ENCODE results near the gene ZNF213. TPM values are rescaled to one million over a fixed set of nuclear protein-coding genes. Genes with fewer than 3 reads are reported as not detected.

ZNF213 gene
- total and polyA plus RNA-seq, 7 donors, result 7.9 to 19.1 (median 9.3) TPM

DNA sequence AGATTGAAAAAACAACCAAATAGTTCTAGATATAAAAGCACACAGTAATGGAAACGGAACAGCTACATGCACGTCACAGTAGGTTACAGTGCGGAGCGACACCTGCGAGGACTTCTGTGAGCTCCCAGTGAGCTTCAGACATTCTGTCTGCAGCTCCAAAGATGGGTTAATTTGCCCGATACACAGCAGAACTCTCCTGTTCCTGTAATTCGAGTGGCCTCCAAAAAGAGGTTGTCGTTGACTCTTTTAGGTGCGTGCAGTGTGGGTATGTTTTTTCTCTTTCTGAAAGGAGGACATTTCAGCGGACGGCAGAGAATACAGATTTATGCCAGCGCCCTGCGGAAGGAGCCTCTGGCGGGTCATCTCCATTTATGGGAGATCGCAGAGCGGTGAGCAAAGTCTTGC, 56.1 kb downstream of the ZNF213 start:
- peaks cover 5% of the 10 kb centered on the region for H3K4me1 ChIP-seq
- peaks cover 0 to 100% (median 60%) of the 10 kb centered on the region in 3 donors for H3K27me3 ChIP-seq (ENCODE audit: insufficient read depth in 3 of 3, low read length in 2 of 3)
- no peaks in the 10 kb centered on the region for H3K36me3 ChIP-seq (ENCODE audit: insufficient read depth in 1 of 2, low read depth in 1 of 2)
- intact Hi-C loops (cut with DNase I), result no loop called here
- H3K9me3 ChIP-seq, result no peaks in the 10 kb centered on the region
- WGBS, 3 donors, result 6 to 9% (median 8%) methylated on average over 16 of the region's 16 CpGs
- ATAC-seq (no peak), DNase-seq (no peak)
- no peak overlapping the region for H3K4me3 ChIP-seq
- H3K27ac ChIP-seq, result no peak overlapping the region
- TF ChIP-seq, protein P1, sequence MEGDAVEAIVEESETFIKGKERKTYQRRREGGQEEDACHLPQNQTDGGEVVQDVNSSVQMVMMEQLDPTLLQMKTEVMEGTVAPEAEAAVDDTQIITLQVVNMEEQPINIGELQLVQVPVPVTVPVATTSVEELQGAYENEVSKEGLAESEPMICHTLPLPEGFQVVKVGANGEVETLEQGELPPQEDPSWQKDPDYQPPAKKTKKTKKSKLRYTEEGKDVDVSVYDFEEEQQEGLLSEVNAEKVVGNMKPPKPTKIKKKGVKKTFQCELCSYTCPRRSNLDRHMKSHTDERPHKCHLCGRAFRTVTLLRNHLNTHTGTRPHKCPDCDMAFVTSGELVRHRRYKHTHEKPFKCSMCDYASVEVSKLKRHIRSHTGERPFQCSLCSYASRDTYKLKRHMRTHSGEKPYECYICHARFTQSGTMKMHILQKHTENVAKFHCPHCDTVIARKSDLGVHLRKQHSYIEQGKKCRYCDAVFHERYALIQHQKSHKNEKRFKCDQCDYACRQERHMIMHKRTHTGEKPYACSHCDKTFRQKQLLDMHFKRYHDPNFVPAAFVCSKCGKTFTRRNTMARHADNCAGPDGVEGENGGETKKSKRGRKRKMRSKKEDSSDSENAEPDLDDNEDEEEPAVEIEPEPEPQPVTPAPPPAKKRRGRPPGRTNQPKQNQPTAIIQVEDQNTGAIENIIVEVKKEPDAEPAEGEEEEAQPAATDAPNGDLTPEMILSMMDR (IDR thresholded peaks at IDR 0.05), result no peak

Other genes with a start within 250 kb of the ZNF213 start
- 10 to 100 TPM; 33.0 to 55.5 (median 40.3) TPM for gene FLYWCH1, start 223.1 kb upstream of the ZNF213 start, total RNA-seq
- 10 to 100 TPM; 21.2 to 65.2 (median 24.7) TPM for gene FLYWCH1, start 223.1 kb upstream of the ZNF213 start, polyA plus RNA-seq
- not detected for gene KREMEN2, start 170.8 kb upstream of the ZNF213 start, total RNA-seq
- gene KREMEN2, start 170.8 kb upstream of the ZNF213 start, polyA plus RNA-seq, result under 1 TPM in 2 of 3 donors, not detected in 1; 0.01 to 0.04 TPM
- 10 to 100 TPM in 1 of 4 donors, 1 to 10 TPM in 3; 4.6 to 15.9 (median 8.1) TPM for gene PAQR4, start 165.7 kb upstream of the ZNF213 start, total RNA-seq
- 10 to 100 TPM; 12.3 to 26.1 (median 15.0) TPM for gene PAQR4, start 165.7 kb upstream of the ZNF213 start, polyA plus RNA-seq
- 1 to 10 TPM in 1 of 4 donors, under 1 TPM in 3; 0.27 to 1.2 (median 0.56) TPM for gene PKMYT1, start 154.6 kb upstream of the ZNF213 start, total RNA-seq
- gene PKMYT1, start 154.6 kb upstream of the ZNF213 start, polyA plus RNA-seq, result 1 to 10 TPM in 2 of 3 donors, under 1 TPM in 1; 0.84 to 3.7 (median 2.0) TPM
- 1 to 10 TPM in 1 of 4 donors, under 1 TPM in 3; 0.17 to 2.2 (median 0.86) TPM for gene CLDN9, start 122.1 kb upstream of the ZNF213 start, total RNA-seq
- gene CLDN9, start 122.1 kb upstream of the ZNF213 start, polyA plus RNA-seq, result 1 to 10 TPM in 1 of 3 donors, under 1 TPM in 2; 0.12 to 1.3 (median 0.18) TPM
- gene CLDN6, start 116.8 kb upstream of the ZNF213 start, total RNA-seq, result not detected
- 1 to 10 TPM in 1 of 3 donors, under 1 TPM in 2; 0.05 to 5.5 (median 0.45) TPM for gene CLDN6, start 116.8 kb upstream of the ZNF213 start, polyA plus RNA-seq
- 100 to 1,000 TPM; 139 to 181 (median 156) TPM for gene TNFRSF12A, start 114.7 kb upstream of the ZNF213 start, total RNA-seq
- 100 to 1,000 TPM in 2 of 3 donors, 10 to 100 TPM in 1; 69.5 to 889 (median 227) TPM for gene TNFRSF12A, start 114.7 kb upstream of the ZNF213 start, polyA plus RNA-seq
- 100 to 1,000 TPM in 2 of 4 donors, 10 to 100 TPM in 2; 65.1 to 258 (median 129) TPM for gene HCFC1R1, start 111.1 kb upstream of the ZNF213 start, total RNA-seq
- gene HCFC1R1, start 111.1 kb upstream of the ZNF213 start, polyA plus RNA-seq, result 100 to 1,000 TPM; 131 to 233 (median 216) TPM
- gene THOC6, start 111.0 kb upstream of the ZNF213 start, total RNA-seq, result 10 to 100 TPM; 17.0 to 34.4 (median 25.8) TPM
- 10 to 100 TPM; 26.9 to 72.2 (median 39.8) TPM for gene THOC6, start 111.0 kb upstream of the ZNF213 start, polyA plus RNA-seq
- not detected for gene BICDL2, start 98.1 kb upstream of the ZNF213 start, total RNA-seq
- gene BICDL2, start 98.1 kb upstream of the ZNF213 start, polyA plus RNA-seq, result under 1 TPM in 2 of 3 donors, not detected in 1; 0.01 to 0.18 TPM
- gene MMP25, start 88.5 kb upstream of the ZNF213 start, total RNA-seq, result 1 to 10 TPM in 3 of 4 donors, under 1 TPM in 1; 0.67 to 2.3 (median 1.2) TPM
- 1 to 10 TPM in 1 of 3 donors, under 1 TPM in 2; 0.13 to 1.2 (median 0.23) TPM for gene MMP25, start 88.5 kb upstream of the ZNF213 start, polyA plus RNA-seq
- 100 to 1,000 TPM in 3 of 4 donors, 10 to 100 TPM in 1; 90.5 to 192 (median 123) TPM for gene IL32, start 69.4 kb upstream of the ZNF213 start, total RNA-seq
- 100 to 1,000 TPM; 302 to 749 (median 618) TPM for gene IL32, start 69.4 kb upstream of the ZNF213 start, polyA plus RNA-seq
- under 1 TPM in 1 of 4 donors, not detected in 3; 0.16 TPM for gene ZSCAN10, start 35.7 kb upstream of the ZNF213 start, total RNA-seq
- gene ZSCAN10, start 35.7 kb upstream of the ZNF213 start, polyA plus RNA-seq, result under 1 TPM in 1 of 3 donors, not detected in 2; 0.07 TPM
- gene ZNF205, start 22.4 kb upstream of the ZNF213 start, total RNA-seq, result 1 to 10 TPM; 1.8 to 4.1 (median 1.9) TPM
- 1 to 10 TPM; 1.9 to 5.4 (median 4.6) TPM for gene ZNF205, start 22.4 kb upstream of the ZNF213 start, polyA plus RNA-seq
- gene OR1F1, start 53.2 kb downstream of the ZNF213 start, total RNA-seq, result not detected
- not detected for gene OR1F1, start 53.2 kb downstream of the ZNF213 start, polyA plus RNA-seq
- 1 to 10 TPM; 2.8 to 4.0 (median 3.4) TPM for gene ZNF200, start 100.1 kb downstream of the ZNF213 start, total RNA-seq
- 1 to 10 TPM; 1.3 to 5.8 (median 2.6) TPM for gene ZNF200, start 100.1 kb downstream of the ZNF213 start, polyA plus RNA-seq
- gene MEFV, start 121.6 kb downstream of the ZNF213 start, total RNA-seq, result under 1 TPM; 0.24 to 0.81 (median 0.69) TPM
- under 1 TPM; 0.07 to 0.09 (median 0.08) TPM for gene MEFV, start 121.6 kb downstream of the ZNF213 start, polyA plus RNA-seq
- 10 to 100 TPM; 11.0 to 17.8 (median 11.7) TPM for gene ZNF263, start 148.5 kb downstream of the ZNF213 start, total RNA-seq
- gene ZNF263, start 148.5 kb downstream of the ZNF213 start, polyA plus RNA-seq, result 10 to 100 TPM in 2 of 3 donors, 1 to 10 TPM in 1; 6.1 to 23.9 (median 12.8) TPM
- 1 to 10 TPM; 5.8 to 7.6 (median 6.5) TPM for gene TIGD7, start 170.4 kb downstream of the ZNF213 start, total RNA-seq
- gene TIGD7, start 170.4 kb downstream of the ZNF213 start, polyA plus RNA-seq, result 1 to 10 TPM; 3.1 to 9.4 (median 5.7) TPM
- gene ZNF75A, start 170.5 kb downstream of the ZNF213 start, total RNA-seq, result 10 to 100 TPM; 11.4 to 20.5 (median 15.4) TPM
- gene ZNF75A, start 170.5 kb downstream of the ZNF213 start, polyA plus RNA-seq, result 10 to 100 TPM in 2 of 3 donors, 1 to 10 TPM in 1; 7.4 to 15.7 (median 13.4) TPM
- gene OR2C1, start 220.9 kb downstream of the ZNF213 start, total RNA-seq, result not detected
- not detected for gene OR2C1, start 220.9 kb downstream of the ZNF213 start, polyA plus RNA-seq